GM12878 (cell line): ENCODE results near the gene FAM81A. TPM values are rescaled to one million over a fixed set of nuclear protein-coding genes. Genes with fewer than 3 reads are reported as not detected.

Experiments
- ATAC-seq: fragments of 200-7000 bp; cut with Tn5 transposase; 3 replicates; pipeline ENCODE4 v1.9.1; 2020; ENCODE audit warnings: mild to moderate bottlenecking, moderate library complexity
- BruUV-seq: library from RNA; stranded (reverse); fragments of 400-500 nt; replicated peaks from 2 replicates; lab custom pipeline; 2021; lab: Mats Ljungman, UMichigan
- CTCF ChIA-PET: fragments of 300-600 bp; sonication (Branson Sonifier 250); formaldehyde crosslinking; extraction: SDS; loops from one replicate; lab custom pipeline; 2021; ENCODE audit warnings: inconsistent platforms; lab: Yijun Ruan, JAX
- POLR2A ChIA-PET: fragments of 350-600 bp; formaldehyde crosslinking; extraction: SDS; loops from one replicate; lab custom pipeline; 2021; ENCODE audit warnings: inconsistent platforms; lab: Charles Lee
- RAD21 ChIA-PET: fragments of 300-600 bp; sonication (Branson Sonifier 250); formaldehyde crosslinking; loops from one replicate; lab custom pipeline; 2023; ENCODE audit warnings: antibody characterized with exemption; ENCODE audit not compliant: unreplicated experiment; lab: Charles Lee
- SMC1A ChIA-PET: fragments of 300-600 bp; sonication (Branson Sonifier 250); formaldehyde crosslinking; loops from one replicate; lab custom pipeline; 2023; ENCODE audit not compliant: unreplicated experiment, uncharacterized antibody; lab: Charles Lee
- DNase-seq: peaks from one replicate; pipeline ENCODE4 v3.0.0-alpha.2; 2011; ENCODE audit warnings: low read depth, low spot score
- FAIRE-seq: peaks from 3 replicates; lab custom pipeline; 2011; peaks lifted over from hg19 to GRCh38; lab: Jason Lieb, UNC
- H2AFZ ChIP-seq: 2 replicates; pipeline ENCODE4 v1.6.0; 2011; ENCODE audit warnings: low read depth, low read length, control low read depth; ENCODE audit not compliant: control insufficient read depth
- H3K27ac ChIP-seq: 2 replicates; pipeline ENCODE4 v1.5.1; 2011; ENCODE audit warnings: control low read depth; ENCODE audit not compliant: control insufficient read depth, insufficient read depth
- H3K27me3 ChIP-seq, 2 experiments: replicated peaks in 1 of 2; 2 replicates each; pipeline versions ENCODE4 v1.6.0 to v1.6.1; 2011; ENCODE audit warnings: low read length in 1 of 2; ENCODE audit not compliant: control insufficient read depth in 2 of 2, insufficient read depth in 2 of 2
- H3K36me3 ChIP-seq, 2 experiments: 2 replicates each; pipeline ENCODE4 v1.5.1; 2011; ENCODE audit warnings: low read length in 1 of 2; ENCODE audit not compliant: control insufficient read depth in 2 of 2, insufficient read depth in 2 of 2
- H3K4me1 ChIP-seq: 2 replicates; pipeline ENCODE4 v1.6.1; 2011; ENCODE audit warnings: mild to moderate bottlenecking, low read length, moderate library complexity, mixed read lengths; ENCODE audit not compliant: control insufficient read depth, insufficient read depth
- H3K4me2 ChIP-seq: 2 replicates; pipeline ENCODE4 v1.6.0; 2011; ENCODE audit warnings: control low read depth; ENCODE audit not compliant: control insufficient read depth, insufficient read depth
- H3K4me3 ChIP-seq: fragments of 200-600 bp; sonication (generic); 2 replicates; pipeline ENCODE4 v1.5.1; 2016
- H3K79me2 ChIP-seq: 2 replicates; pipeline ENCODE4 v1.6.0; 2011; ENCODE audit warnings: low read length; ENCODE audit not compliant: control insufficient read depth, insufficient read depth
- H3K9ac ChIP-seq: 2 replicates; pipeline ENCODE4 v1.8.0; 2011; ENCODE audit warnings: low read length, control low read depth, mixed read lengths; ENCODE audit not compliant: control insufficient read depth, insufficient read depth
- H3K9me3 ChIP-seq: replicated peaks from 3 replicates; pipeline ENCODE4 v1.5.1; 2011; ENCODE audit warnings: mild to moderate bottlenecking, low read length; ENCODE audit not compliant: control insufficient read depth, insufficient read depth
- H4K20me1 ChIP-seq: 2 replicates; pipeline ENCODE4 v1.6.0; 2011; ENCODE audit not compliant: control insufficient read depth, insufficient read depth
- MTA3 ChIP-seq: IDR thresholded peaks from 2 replicates; pipeline ENCODE4 v1.6.1; 2012; ENCODE audit warnings: low read length, inconsistent platforms, borderline replicate concordance
- RELB ChIP-seq: fragments of 450-650 bp; IDR thresholded peaks from 2 replicates; pipeline ENCODE4 v1.6.1; 2017; ENCODE audit warnings: low read depth, mild to moderate bottlenecking, moderate library complexity
- RFX5 ChIP-seq: IDR thresholded peaks from 2 replicates; pipeline ENCODE4 v1.6.1; 2011; ENCODE audit warnings: low read depth, low read length, improper control_type of control experiment
- TCF7 ChIP-seq: IDR thresholded peaks from 2 replicates; pipeline ENCODE4 v1.6.1; 2014; ENCODE audit warnings: antibody characterized with exemption, borderline replicate concordance
- ZNF217 ChIP-seq: fragments of 450-650 bp; IDR thresholded peaks from 2 replicates; pipeline ENCODE4 v1.6.1; 2017; ENCODE audit warnings: antibody characterized with exemption, mild to moderate bottlenecking
- WGBS: methylation state at CpG from one replicate; pipeline ENCODE4 v1.1.6; 2016; ENCODE audit warnings: low lambda C conversion rate; ENCODE audit not compliant: insufficient replicate concordance, insufficient coverage; ENCODE audit errors: missing lambda C conversion rate; 5-methylcytosine and 5-hydroxymethylcytosine counted together
- in situ Hi-C: fragments of 300-500 bp; cut with MboI; formaldehyde crosslinking; loops from 9 replicates; pipeline ENCODE4 v1.14.3; 2018; ENCODE audit warnings: mixed read lengths
- intact Hi-C: fragments of 100-400 bp; cut with micrococcal nuclease; formaldehyde crosslinking; loops from one replicate; pipeline ENCODE4 v1.14.2; 2022; ENCODE audit not compliant: unreplicated experiment
- polyA plus RNA-seq, 11 experiments: library from polyadenylated mRNA; depleted of rRNA in 4 of 11; unstranded in 6 of 11; stranded (reverse) in 5 of 11; fragments of >200 nt; fragmentation: Nextera tagmentation in 4 of 11; fragmentation: Illumina TruSeq in 1 of 11; extraction: Ambion mirVana in 4 of 11; extraction: Trizol in 1 of 11; gene quantifications; 1 replicate in 1 of 11; 2 replicates in 10 of 11; pipeline versions ENCODE4 v1.2.1 to v1.2.3, GENCODE V29; 2011 to 2016; ENCODE audit warnings: inconsistent platforms in 2 of 11, missing spikeins in 2 of 11, low read depth in 1 of 11
- total RNA-seq, 4 experiments: library from RNA; depleted of rRNA in 3 of 4; stranded (reverse); fragments of >200 nt in 3 of 4; fragmentation: Illumina TruSeq in 1 of 4; extraction: Trizol in 1 of 4; gene quantifications; 2 replicates each; pipeline versions ENCODE4 v1.2.1 to v1.2.3, GENCODE V29; 2013 to 2021

FAM81A gene
- total and polyA plus RNA-seq, 10 of the 15 experiments (the other 5 are each of a cell fraction or from before 2014, with no cell fraction given) = 0.18 to 34.5 (median 16.2) TPM

- ATAC-seq (no peak), DNase-seq (no peak), FAIRE-seq (peak; percentile 68)
- Histone ChIP-seq H3K9ac (no peak overlapping the region), H3K36me3 (no peaks in the 10 kb centered on the region), H3K4me1 (peaks cover 2% of the 10 kb centered on the region), H3K9me3 (no peaks in the 10 kb centered on the region), H3K27ac (no peak overlapping the region), H3K27me3 (no peaks in the 10 kb centered on the region)
- ChIA-PET RAD21 (no interaction called here), POLR2A (interaction anchor here (0.7 kb wide), 1 partner anchor 599 kb away, joined by 5 read pairs; no protein-coding TSS in a partner anchor), CTCF (interaction anchor here (1.1 to 1.2 kb wide), 2 partner anchors 21 to 593 kb away, joined by 3 to 4 read pairs; no protein-coding TSS in a partner anchor)
- WGBS = 77% methylated on average over 8 of the region's 9 CpGs
- BruUV-seq = no TSS peak
- TF ChIP-seq RELB (no peak), ZNF217 (no peak), RFX5 (no peak), TCF7 (no peak), MTA3 (no peak)
- TF ChIP-seq, all 136 proteins: peak for 0
- SMC1A ChIA-PET = interaction anchor here (1.3 kb wide), 1 partner anchor 16 kb away, joined by 3 read pairs; no protein-coding TSS in a partner anchor
- no peak overlapping the region for H2AFZ ChIP-seq
- no peak overlapping the region for H3K4me2 ChIP-seq
- H3K4me3 ChIP-seq = no peak overlapping the region
- H4K20me1 ChIP-seq = no peaks in the 10 kb centered on the region
- no peaks in the 10 kb centered on the region for H3K79me2 ChIP-seq
- in situ Hi-C loops (no loop called here), intact Hi-C loops (no loop called here)
Observed at GRCh38 chr15:59549301-59550185, 111.6 kb downstream of the FAM81A start.
